GM19452 (cell line): ENCODE data around the gene COL4A5.

Experiments
- ATAC-seq: cut with Tn5 transposase; IDR thresholded peaks from one replicate; pipeline ENCODE4 v1.9.1; 2021; ENCODE audit not compliant: unreplicated experiment

Gene COL4A5

GRCh38 chrX:108640817-108641216 is 201.2 kb downstream of the COL4A5 start:
- no peak for ATAC-seq

DNA sequence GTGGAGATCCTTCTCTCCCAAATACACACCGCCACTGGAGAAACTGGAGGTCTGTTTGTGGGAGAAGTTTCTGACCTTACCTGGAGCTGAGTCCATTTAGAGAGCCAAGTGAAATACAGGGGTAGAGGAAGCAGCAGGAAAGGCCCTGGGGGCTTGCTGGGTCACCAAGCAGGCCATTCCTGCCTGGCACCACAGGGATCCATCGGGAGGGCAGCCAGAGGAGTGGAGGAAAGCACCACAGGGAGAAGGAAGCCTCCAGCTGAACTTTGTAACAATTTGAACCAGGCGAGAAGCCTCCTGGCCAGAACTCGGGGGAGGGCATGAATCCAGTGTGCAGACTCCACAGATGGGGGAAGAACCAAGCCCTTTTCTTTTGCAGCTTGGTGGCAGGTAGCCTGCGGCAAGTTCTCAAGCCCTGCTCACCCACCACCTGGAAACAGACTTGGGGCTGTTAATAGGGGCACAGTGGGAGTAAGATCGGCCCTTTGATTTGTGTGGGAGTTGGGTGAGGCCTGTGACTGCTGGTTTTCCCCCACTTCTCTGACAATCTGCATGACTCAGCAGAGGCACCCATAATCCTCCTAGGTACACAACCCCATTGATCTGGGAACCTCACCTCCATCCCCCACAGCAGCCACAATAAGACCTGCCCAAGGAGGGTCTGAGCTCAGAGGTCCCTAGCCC is 202.1 kb downstream of the COL4A5 start:
- ATAC-seq: no peak

DNA sequence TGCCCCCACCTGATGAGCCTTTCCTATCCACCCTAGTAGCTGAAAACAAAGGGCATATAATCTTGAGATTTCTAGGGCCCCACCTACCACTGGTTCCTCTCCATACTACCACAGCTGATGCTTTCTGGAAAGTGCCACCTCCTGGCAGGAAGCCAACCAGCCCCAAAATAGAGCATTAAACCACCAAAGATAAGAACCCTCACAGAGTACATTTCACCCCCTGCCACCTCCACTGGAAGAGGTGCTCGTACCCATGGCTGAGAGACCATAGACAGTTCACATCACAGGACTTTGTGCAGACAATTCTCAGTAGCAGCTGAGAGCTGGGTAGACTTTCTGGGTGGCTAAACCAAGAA is 202.6 kb downstream of the COL4A5 start:
- ATAC-seq: no peak

DNA sequence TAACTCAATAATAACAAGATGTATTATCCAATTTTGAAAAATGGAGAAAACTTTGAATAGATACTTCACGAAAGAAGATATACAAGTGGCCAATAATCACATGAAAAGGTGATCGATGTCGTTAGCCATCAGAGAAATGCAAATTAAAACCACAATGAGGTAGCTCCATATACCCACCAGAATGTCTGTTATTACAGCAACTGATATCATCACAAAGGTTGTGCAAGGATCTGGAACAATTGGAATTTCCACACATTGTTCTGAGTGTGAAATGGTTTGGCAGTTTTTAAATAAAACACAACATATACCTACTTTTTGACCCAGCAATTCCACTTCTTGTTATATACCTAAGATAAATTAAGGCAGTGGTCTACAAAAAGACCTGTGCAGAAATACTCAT is 225.1 kb downstream of the COL4A5 start:
- ATAC-seq: no peak

DNA sequence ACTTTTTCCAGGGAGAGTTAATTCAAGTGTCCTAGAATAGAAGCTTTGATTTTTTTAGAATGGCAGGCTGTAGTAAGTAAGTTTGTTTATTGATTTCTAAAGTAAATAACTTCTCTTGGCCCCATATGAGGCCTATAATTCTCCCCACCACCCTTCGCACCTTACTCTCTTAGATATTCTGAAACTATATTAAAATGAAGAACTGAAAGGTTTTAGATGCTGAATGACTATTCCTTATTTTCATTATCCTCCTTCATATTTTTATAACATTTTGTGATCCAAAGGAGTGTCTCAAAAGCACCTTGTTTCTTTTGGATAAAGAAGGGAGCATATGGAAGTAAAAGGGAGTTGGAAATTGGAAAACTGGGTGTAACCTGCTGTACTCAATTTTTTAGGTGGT is 226.5 kb downstream of the COL4A5 start:
- ATAC-seq: no peak

- no peak for ATAC-seq
Measured at GRCh38 chrX:108671526-108671925, 231.9 kb downstream of the COL4A5 start.

GRCh38 chrX:108696690-108697089 is 257.1 kb downstream of the COL4A5 start:
- ATAC-seq: no peak

DNA sequence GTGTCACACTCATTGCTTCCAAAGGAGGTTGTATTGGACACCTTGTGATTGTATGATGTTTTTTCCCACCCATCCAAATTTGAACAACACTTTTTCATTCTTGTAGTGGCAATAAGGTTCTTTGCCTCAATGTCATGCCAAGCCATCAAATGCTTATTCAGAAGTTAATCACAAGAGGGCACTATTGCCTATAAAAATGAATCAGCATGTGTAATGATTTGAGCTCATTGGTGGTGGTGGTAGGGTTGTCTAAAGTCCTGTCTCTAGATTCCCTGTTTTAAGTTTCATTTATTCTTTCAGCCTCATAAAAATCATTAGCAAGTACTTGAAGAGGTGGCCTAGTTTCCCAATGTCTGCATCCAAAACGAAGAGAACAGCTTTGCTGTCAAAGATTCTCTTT is 259.7 kb downstream of the COL4A5 start:
- no peak for ATAC-seq

DNA sequence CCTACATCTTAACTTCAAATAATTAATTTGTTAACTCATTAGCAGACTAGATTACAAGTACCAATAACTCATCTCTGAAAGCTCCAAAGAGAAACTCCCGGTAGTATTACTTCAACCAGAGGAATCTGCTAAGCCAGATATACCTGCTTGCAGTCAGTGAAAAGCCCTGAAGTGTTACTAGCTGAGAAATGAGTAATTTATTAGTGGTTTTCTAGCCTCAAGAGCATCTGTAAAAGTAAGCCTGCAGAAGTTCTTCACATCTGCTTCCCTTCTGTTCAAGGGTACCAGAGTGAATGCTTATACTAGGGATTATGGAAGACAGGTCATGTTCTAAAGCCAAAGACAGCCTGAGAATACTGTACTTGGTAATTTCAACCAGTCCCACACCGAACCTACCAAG is 262.0 kb downstream of the COL4A5 start:
- no peak for ATAC-seq

DNA sequence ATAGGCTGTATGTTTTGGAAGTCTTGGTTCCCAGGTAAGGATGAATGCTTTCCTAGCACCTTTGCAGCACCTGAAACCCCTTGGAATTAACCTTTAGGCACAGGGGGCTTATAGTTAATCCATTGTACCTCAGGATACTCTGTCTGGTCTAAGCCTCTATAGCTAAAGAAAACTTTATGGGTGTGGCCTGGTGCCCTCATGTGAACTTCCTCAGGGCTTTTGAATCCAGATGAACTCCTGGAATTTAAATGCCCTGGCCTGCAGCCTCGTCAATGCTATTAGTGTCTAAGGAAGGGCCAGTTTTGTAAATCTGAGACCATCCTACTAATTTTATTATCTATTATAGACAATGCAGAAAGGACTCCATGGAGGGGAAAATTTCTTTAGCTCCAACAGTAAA is 262.9 kb downstream of the COL4A5 start:
- ATAC-seq: no peak

DNA sequence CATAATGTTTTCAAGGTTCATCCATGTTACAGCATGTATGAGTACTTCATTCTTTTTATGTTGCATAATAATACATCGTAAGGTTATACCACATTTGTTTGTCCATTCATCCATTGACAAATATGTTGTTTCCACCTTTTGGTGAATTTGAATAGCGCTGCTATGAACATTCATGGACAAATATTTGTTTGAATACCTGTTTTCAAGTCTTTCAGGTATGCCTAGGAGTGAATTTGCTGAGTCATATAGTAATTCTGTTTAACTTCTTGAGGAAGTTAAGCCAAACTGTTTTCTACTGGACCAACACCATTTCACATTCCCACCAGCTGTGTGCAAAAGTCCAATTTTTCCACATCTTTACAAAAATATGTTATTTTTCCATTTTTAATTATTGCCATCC is 265.2 kb downstream of the COL4A5 start:
- no peak for ATAC-seq

GRCh38 chrX:108712886-108713285 is 273.2 kb downstream of the COL4A5 start:
- ATAC-seq: no peak

- no peak for ATAC-seq
Measured at GRCh38 chrX:108722561-108722960, 282.9 kb downstream of the COL4A5 start.

DNA sequence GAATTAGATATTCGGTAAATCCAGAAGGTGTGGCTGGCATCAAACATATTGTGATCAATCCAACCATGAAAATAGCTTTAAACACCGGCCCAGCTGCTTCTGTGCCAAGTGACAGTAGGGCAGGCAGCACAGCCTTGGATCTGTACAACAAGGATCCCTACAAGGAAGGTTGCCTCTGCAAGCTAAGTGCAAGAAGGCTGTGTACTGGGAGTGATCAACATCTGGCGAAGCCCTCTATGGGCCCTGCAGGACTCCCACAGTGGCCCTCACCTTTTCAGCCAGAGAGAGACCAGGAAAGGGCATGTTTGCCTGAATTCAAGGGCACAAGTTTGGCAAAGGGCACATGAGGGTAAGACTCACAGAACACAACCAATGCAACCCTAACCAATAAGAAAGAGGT is 287.1 kb downstream of the COL4A5 start:
- no peak for ATAC-seq

DNA sequence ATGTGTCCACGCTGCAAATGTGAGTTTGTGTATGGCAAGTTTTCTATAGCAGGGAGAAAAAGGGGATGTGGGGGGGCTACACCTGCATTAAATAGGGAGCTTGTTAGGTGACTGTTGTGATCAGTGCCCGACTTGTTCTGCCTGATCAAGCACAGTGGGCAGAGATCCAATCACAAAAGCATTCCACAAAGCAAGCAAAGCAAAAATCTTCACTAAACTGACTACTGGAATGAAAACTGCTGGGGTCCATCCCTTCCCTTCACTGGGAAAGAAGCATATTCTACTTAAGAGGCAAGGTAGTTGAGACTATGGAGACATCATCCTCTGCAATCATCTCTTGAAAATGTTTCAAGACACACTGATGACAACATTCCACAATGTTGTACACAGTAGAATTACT is 291.5 kb downstream of the COL4A5 start:
- no peak for ATAC-seq

DNA sequence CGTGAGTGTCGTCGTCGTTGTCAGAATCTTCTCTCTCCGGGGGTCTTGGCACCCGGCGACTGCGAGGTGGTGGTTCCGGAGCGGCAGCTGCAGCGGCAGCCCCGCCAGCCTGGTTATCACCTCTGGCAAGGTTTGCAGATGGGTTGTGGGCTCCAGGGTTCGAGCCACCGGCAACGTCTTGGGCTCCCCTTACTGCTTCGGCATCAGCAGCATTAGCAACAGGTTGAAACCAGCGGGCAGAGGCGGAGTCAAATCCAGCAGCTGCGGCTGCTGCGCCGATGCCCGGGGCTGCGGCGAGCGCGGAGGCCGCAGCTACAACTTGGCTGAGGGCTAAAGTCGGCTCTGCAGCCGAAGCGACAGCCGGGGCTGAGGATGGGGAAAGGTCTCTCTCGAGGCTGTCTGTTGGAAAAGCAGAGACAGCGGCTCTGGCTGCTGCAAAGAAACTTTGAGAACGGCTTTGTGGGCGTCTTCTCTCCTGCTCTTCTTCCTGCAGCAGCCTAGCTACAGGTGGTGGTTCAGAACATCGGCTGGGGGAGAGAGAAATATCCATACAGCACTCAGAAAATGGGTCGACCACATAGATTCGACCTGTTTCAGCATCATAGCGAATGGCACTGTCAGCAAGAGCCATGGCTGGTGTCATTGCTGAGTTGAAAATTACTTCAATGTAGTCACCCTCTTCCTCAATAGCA is 293.1 kb downstream of the COL4A5 start:
- ATAC-seq: no peak

DNA sequence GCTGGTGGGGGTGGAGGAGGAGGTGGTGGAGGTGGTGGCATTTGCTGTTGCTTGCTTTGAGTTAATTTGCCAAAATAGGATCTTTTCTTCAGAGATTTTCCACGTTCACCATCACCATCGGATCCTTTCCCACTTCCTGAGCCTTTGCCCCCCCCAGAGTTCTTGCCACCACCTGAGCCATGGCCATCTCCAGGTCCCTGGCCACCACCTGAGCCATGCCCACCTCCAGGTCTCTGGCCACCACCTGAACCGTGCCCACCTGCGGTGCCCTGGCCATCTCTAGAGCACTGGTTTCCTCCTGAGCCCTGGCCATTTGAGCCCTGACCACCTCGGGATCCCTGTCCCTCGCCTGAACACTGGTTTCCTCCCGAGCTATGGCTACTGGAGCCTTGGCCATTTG is 294.8 kb downstream of the COL4A5 start:
- ATAC-seq: no peak

DNA sequence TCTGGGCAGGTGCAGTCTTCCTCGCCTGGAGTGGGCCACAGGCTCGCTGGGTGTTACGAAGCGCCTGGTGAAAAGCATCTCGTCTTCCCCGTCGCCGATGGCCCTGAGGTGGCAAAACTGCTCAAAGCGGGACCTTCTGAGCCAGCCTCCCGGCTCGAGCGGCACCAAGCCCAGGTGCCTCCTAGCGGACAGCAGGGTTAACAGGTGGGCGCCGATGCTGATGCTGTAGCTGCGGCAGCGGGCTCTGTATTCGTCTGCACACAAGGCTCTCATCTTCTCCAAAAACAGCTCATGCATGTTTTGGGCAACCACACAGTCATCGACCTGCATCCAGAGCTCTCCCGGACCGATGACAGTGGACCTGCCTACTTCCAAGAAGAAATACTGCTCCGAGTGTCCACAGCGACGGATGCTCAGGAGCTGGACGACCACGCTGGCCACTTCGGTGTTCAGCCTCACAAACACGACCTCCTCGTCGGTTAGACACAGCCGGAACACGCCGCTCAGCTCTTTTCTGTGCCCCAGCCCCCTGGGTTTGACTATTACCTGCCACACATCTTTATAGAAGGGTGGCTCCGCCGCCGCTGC is 295.5 kb downstream of the COL4A5 start:
- no peak for ATAC-seq

DNA sequence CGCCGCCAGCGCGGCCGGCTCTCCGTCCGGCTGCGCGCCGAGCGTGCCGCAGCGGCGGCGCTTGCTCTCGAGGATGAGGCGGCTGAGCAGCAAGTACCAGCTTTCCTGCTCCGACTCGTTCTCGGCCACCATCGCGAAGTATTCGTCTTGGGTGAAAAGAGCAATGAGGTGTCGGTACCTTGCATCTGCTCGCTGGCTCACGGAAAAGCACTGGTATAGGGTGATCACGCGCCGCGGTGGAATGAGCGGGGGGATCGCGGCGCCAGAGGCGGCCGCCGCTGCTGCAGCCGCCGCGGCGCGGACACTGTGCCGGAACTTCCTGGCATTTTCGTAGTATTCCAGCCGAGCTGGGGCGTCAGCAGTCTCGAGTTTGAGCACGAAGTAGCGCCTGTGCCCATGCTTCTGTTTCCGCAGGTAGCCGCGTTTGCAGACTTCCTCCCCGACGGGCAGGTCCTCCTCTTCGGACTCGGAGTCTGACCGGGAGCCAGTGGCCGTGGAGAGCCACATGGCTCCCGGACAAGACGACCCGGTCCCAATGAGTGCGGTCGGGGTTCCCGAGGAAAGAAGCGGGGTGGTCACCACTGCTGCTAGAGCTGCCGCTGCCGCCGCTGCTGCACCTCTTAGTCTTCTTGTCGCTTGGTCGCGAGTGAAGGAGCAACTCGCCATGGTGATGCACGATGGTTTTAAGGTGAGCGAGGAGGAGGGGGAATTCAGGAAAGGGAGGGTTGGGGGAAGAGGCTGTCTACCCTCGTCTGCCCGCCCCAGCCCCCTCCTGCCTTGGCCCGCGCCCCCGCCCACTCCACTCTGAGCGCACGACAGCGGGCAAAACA is 296.3 kb downstream of the COL4A5 start:
- no peak for ATAC-seq

- ATAC-seq: no peak
Measured at GRCh38 chrX:108736509-108737479, 297.2 kb downstream of the COL4A5 start, which contains the start of gene IRS4. Gene IRS4 (minus strand): TSS chrX:108736563.
